HG03097 (cell line): Measurements from ENCODE around the gene GNPNAT1.
"Not testable (repeated sequence)": the region's sequence is repeated elsewhere in the genome, so short reads cannot be mapped to it uniquely, and the experiment has no call there.

Experiments
- ATAC-seq: cut with Tn5 transposase; IDR thresholded peaks from one replicate; pipeline ENCODE4 v1.9.1; 2021; ENCODE audit not compliant: unreplicated experiment, low FRiP score

GNPNAT1 gene

DNA sequence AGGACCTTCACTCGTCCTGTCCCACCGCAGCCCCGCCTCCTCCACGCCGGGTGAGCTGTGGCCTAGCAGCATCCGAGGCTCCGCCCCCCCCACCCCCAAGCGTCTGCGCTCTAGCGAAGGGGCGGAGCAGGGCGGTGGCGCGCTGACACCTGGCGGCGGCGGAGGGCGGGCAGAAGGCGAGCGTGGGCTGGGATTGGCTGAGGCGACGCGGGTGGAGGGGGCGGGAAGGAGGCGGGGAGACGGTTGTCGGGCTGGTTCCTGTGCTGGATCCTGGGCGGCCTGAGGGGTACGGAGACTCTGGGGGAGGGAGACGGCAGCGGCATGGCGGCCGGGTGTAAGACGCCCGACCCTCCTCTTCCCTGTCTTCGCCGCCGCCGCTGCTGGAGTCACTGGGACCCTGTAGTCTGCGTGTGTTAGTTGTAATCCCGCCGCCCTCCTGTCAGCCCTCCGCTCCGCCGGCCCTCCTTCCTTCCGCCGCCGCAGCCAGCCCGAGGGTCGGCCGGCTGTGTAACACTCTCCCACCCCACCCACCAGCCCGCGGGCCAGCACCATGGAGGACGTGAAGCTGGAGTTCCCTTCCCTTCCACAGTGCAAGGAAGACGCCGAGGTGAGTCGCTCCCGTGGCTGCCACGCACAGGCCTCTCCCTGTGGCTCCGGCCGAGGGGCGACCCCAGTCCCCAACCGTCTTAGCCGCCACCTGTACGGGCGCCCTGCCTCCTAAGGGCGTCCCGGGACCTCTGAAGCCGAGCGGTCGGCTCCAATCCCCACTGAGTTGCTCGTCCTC, 61.3 kb downstream of the GNPNAT1 start, which contains the start of gene STYX:
Gene STYX, plus strand, starts transcription at position 242 of the 784 bp plus-strand sequence. Its CDS starts 309 bp downstream, at position 551.
- ATAC-seq: peak; percentile 86

DNA sequence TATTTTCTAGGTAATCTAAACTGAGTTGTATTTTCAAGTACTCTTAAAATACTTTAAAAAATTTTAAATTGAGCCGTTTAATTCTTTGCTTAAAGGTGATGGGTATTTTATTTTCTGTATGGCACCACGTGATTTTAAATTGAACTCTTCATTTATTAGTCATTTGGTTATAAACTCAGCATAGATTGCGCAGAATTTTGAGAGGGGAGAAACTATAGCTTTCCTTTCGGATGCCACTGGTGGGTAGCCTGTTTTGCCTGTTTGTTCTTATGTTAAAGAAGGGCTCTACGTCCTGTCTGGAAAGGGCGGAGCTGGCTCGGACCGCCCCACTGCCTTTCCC, 61.9 kb downstream of the GNPNAT1 start:
- ATAC-seq: no peak

DNA sequence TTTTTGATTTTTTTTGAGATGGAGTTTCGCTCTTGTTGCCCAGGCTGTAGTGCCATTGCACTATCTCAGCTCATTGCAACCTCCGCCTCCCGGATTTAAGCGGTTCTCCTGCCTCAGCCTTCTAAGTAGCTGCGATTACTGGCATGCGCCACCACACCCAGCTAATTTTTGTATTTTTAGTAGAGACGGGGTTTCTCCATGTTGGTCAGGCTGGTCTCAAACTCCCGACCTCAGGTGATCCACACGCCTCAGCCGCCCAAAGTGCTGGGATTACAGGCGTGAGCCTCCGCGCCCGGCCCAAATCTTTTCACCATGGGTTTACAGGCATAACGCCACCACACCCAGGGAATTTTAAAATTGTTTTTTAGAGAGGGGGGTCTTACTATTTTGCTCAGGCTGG, 62.4 kb downstream of the GNPNAT1 start:
- ATAC-seq: not testable (repeated sequence)

DNA sequence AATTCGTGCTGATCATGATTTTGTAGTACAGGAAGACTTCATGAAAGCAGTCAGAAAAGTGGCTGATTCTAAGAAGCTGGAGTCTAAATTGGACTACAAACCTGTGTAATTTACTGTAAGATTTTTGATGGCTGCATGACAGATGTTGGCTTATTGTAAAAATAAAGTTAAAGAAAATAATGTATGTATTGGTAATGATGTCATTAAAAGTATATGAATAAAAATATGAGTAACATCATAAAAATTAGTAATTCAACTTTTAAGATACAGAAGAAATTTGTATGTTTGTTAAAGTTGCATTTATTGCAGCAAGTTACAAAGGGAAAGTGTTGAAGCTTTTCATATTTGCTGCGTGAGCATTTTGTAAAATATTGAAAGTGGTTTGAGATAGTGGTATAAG, 63.9 kb downstream of the GNPNAT1 start:
- not testable (repeated sequence) for ATAC-seq
